HepG2 (cell line): ENCODE data around the gene IPMK. TPM values are rescaled to one million over a fixed set of nuclear protein-coding genes. Genes with fewer than 3 reads are reported as not detected.

Experiments used
- ATF5 ChIP-seq: sonication (generic); formaldehyde crosslinking; IDR thresholded peaks from 2 replicates; pipeline ENCODE4 v1.4.0; 2020; ENCODE audit warnings: mild to moderate bottlenecking, low read depth, missing genetic modification reagents
- BORCS8-MEF2B ChIP-seq: sonication (generic); formaldehyde crosslinking; IDR thresholded peaks from 2 replicates; pipeline ENCODE4 v1.8.0; 2022; ENCODE audit warnings: mild to moderate bottlenecking, missing genetic modification reagents
- BRCA1 ChIP-seq: sonication (generic); formaldehyde crosslinking; IDR thresholded peaks from 2 replicates; pipeline ENCODE4 v1.4.0; 2020; ENCODE audit warnings: missing genetic modification reagents
- DMAP1 ChIP-seq: IDR thresholded peaks from 2 replicates; pipeline ENCODE4 v1.6.1; 2016
- DNMT3B ChIP-seq: conservative IDR thresholded peaks from 2 replicates; pipeline ENCODE4 v1.6.1; 2016; ENCODE audit warnings: missing biosample characterization, control low read depth
- ERF ChIP-seq: IDR thresholded peaks from 2 replicates; pipeline ENCODE4 v1.6.1; 2018; ENCODE audit warnings: missing biosample characterization, missing genetic modification reagents
- FOXO1 ChIP-seq: sonication (generic); formaldehyde crosslinking; IDR thresholded peaks from 2 replicates; pipeline ENCODE4 v1.4.0; 2020; ENCODE audit warnings: missing genetic modification reagents
- GATA4 ChIP-seq: sonication (generic); IDR thresholded peaks from 2 replicates; pipeline ENCODE4 v1.6.1; 2016; ENCODE audit warnings: antibody characterized with exemption, low read depth, borderline replicate concordance
- IRX3 ChIP-seq: sonication (generic); formaldehyde crosslinking; IDR thresholded peaks from 2 replicates; pipeline ENCODE4 v1.8.1; 2023; ENCODE audit warnings: mild to moderate bottlenecking, low read depth, missing genetic modification reagents, borderline replicate concordance
- KLF9 ChIP-seq: IDR thresholded peaks from 2 replicates; pipeline ENCODE4 v1.6.1; 2016; ENCODE audit warnings: low read depth
- KMT2B ChIP-seq: IDR thresholded peaks from 2 replicates; pipeline ENCODE4 v1.6.1; 2016; ENCODE audit warnings: missing genetic modification reagents, missing compliant biosample characterization
- MYC ChIP-seq: sonication (generic); formaldehyde crosslinking; IDR thresholded peaks from 2 replicates; pipeline ENCODE4 v1.9.0; 2021; ENCODE audit warnings: missing genetic modification reagents, borderline replicate concordance
- NONO ChIP-seq, 2 experiments: fragments of 450-650 bp in 1 of 2; sonication (generic) in 1 of 2; formaldehyde crosslinking in 1 of 2; IDR thresholded peaks in 1 of 2; conservative IDR thresholded peaks in 1 of 2; 2 replicates each; pipeline versions ENCODE4 v1.6.1 to v1.8.0; 2017 to 2022; ENCODE audit warnings: mild to moderate bottlenecking in 1 of 2, missing genetic modification reagents in 1 of 2, moderate library complexity in 1 of 2
- NRL ChIP-seq: sonication (generic); formaldehyde crosslinking; IDR thresholded peaks from 2 replicates; pipeline ENCODE4 v1.5.0; 2020; ENCODE audit warnings: missing genetic modification reagents, mild to moderate bottlenecking, moderate library complexity, borderline replicate concordance
- PHF20 ChIP-seq: sonication (generic); formaldehyde crosslinking; IDR thresholded peaks from 2 replicates; pipeline ENCODE4 v1.5.0; 2020; ENCODE audit warnings: mild to moderate bottlenecking, missing genetic modification reagents
- PHF8 ChIP-seq: sonication (generic); formaldehyde crosslinking; IDR thresholded peaks from 2 replicates; pipeline ENCODE4 v1.5.0; 2020; ENCODE audit warnings: missing genetic modification reagents
- XRCC5 ChIP-seq: fragments of 200-400 bp; formaldehyde crosslinking; optimal IDR thresholded peaks from 2 replicates; pipeline ENCODE3; 2017; ENCODE audit warnings: mild to moderate bottlenecking, low read length
- ZBTB7A ChIP-seq: sonication (generic); formaldehyde crosslinking; IDR thresholded peaks from 2 replicates; pipeline ENCODE4 v1.8.0; 2022; ENCODE audit warnings: mild to moderate bottlenecking, missing genetic modification reagents
- ZNF143 ChIP-seq: sonication (generic); formaldehyde crosslinking; IDR thresholded peaks from 2 replicates; pipeline ENCODE4 v1.4.0; 2020; ENCODE audit warnings: missing genetic modification reagents
- ZNF225 ChIP-seq: sonication (generic); formaldehyde crosslinking; IDR thresholded peaks from 2 replicates; pipeline ENCODE4 v1.4.0; 2020; ENCODE audit warnings: mild to moderate bottlenecking, missing genetic modification reagents
- ZNF292 ChIP-seq: sonication (generic); formaldehyde crosslinking; IDR thresholded peaks from 2 replicates; pipeline ENCODE4 v1.8.1; 2022; ENCODE audit warnings: mild to moderate bottlenecking, low read depth, missing genetic modification reagents, borderline replicate concordance
- ZNF354B ChIP-seq: sonication (generic); formaldehyde crosslinking; IDR thresholded peaks from 2 replicates; pipeline ENCODE4 v1.8.0; 2022; ENCODE audit warnings: mild to moderate bottlenecking, missing genetic modification reagents
- ZNF616 ChIP-seq: sonication (generic); formaldehyde crosslinking; IDR thresholded peaks from 2 replicates; pipeline ENCODE4 v1.5.0; 2020; ENCODE audit warnings: low read depth, mild to moderate bottlenecking, missing genetic modification reagents
- ZNF777 ChIP-seq: sonication (generic); formaldehyde crosslinking; IDR thresholded peaks from 2 replicates; pipeline ENCODE4 v1.4.0; 2020; ENCODE audit warnings: missing genetic modification reagents
- polyA plus RNA-seq, 8 experiments: library from polyadenylated mRNA; depleted of rRNA in 3 of 8; stranded (reverse) in 7 of 8; unstranded in 1 of 8; fragments of >200 nt; fragmentation: Illumina TruSeq in 4 of 8; extraction: Trizol in 4 of 8; gene quantifications; 2 replicates each; pipeline versions ENCODE4 v1.2.1 to v1.2.3, GENCODE V29; 2011 to 2016; ENCODE audit warnings: low read depth in 4 of 8, missing spikeins in 1 of 8, mixed read lengths in 1 of 8; ENCODE audit not compliant: insufficient read depth in 1 of 8
- total RNA-seq, 5 experiments: library from RNA; depleted of rRNA; stranded (reverse); fragments of >200 nt; fragmentation: Illumina TruSeq; extraction: Trizol; gene quantifications; 2 replicates each; pipeline ENCODE4 v1.2.3, GENCODE V29; 2016; ENCODE audit warnings: low read depth in 1 of 5
- TF ChIP-seq, protein P1 (sequence below): sonication (generic); formaldehyde crosslinking; IDR thresholded peaks from 2 replicates; pipeline ENCODE4 v1.4.0; 2020; ENCODE audit warnings: missing genetic modification reagents, low read depth, mild to moderate bottlenecking, borderline replicate concordance
- TF ChIP-seq, protein P2 (sequence below): sonication (generic); formaldehyde crosslinking; IDR thresholded peaks from 2 replicates; pipeline ENCODE4 v1.5.0; 2020; ENCODE audit warnings: mild to moderate bottlenecking, missing genetic modification reagents

The IPMK gene
- total and polyA plus RNA-seq, 2 of the 13 experiments (the other 11 are each of a cell fraction or from before 2014, with no cell fraction given): 2.7 to 3.9 TPM

DNA sequence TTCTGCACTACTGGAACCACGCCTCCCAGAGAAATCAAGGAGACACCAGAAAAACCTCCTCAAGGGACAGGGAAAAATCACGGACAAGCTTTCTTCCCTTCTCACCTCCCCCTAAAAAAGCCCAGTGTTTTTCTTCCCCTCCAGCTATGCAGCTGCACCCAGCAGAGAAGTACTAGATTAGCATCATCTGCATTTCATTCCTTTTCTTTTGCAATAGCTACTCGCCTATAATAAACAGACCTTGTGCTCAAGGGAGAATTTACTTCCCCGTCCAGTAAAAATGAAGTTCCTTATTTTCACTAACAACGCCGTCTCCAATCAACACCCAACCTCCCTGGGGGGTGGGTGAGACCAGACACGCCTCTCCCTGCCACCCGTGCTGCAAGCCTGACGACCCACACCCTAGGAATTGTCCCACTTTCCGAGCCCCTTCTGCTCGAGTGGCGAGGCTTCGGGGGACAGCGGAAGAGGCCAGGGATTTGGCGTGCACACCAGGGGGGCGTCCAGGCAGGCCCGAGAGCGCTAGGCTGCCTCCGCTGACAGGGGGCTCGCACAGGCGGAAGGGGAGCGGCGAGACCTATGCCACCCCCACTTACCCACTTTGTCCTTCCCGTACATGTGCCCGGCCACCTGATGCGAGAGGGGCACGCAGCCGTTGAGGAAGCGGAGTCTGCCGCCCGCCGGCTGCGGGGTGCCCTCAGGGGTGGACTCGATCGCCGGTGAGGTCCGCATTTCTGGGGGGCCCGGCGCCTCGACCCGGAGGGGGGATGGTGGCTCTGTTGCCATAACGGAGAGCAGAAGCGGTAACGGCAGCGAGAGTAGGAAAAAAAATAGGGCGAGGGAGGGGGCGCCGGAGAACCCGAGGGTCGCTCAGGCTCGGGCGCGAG is 625 bp downstream of the IPMK start (continued):
- TF ChIP-seq ZNF354B (CRISPR knock-in tag) (no peak), IRX3 (CRISPR knock-in tag) (no peak), FOXO1 (0 out of 2 replicates have a peak, but pooled peaks have one; percentile 2), NRL (peak; percentile 55; the same call in 1 of the 2 replicates), DMAP1 (CRISPR knock-in tag) (peak; percentile 45; the same call in 1 of the 2 replicates), ERF (CRISPR knock-in tag) (no peak), ZNF143 (CRISPR knock-in tag) (no peak), ZBTB7A (CRISPR knock-in tag) (peak; percentile 69; the same call in 1 of the 2 replicates), BRCA1 (CRISPR knock-in tag) (0 out of 2 replicates have a peak, but pooled peaks have one; percentile 29), MYC (CRISPR knock-in tag) (0 out of 2 replicates have a peak, but pooled peaks have one; percentile 22), PHF8 (CRISPR knock-in tag) (peak; percentile 56; the same call in 1 of the 2 replicates), ATF5 (CRISPR knock-in tag) (0 out of 2 replicates have a peak, but pooled peaks have one; percentile 71), PHF20 (peak; percentile 21; the same call in 1 of the 2 replicates), BORCS8-MEF2B (CRISPR knock-in tag) (no peak), KLF9 (CRISPR knock-in tag) (0 out of 2 replicates have a peak, but pooled peaks have one; percentile 22), KMT2B (CRISPR knock-in tag) (peak; percentile 27; the same call in 1 of the 2 replicates), XRCC5 (peak; percentile 22), ZNF292 (CRISPR knock-in tag) (peak; percentile 24; the same call in 1 of the 2 replicates), ZNF616 (CRISPR knock-in tag) (0 out of 2 replicates have a peak, but pooled peaks have one; percentile 2), DNMT3B (no peak), ZNF777 (CRISPR knock-in tag) (peak; percentile 53), GATA4 (no peak), ZNF225 (CRISPR knock-in tag) (peak; percentile 64; the same call in 1 of the 2 replicates), NONO (IDR thresholded peaks at IDR 0.05) (no peak), NONO (CRISPR knock-in tag; conservative IDR thresholded peaks at IDR 0.05) (0 out of 2 replicates have a peak, but pooled peaks have one; percentile 14)
- TF ChIP-seq, protein P1, sequence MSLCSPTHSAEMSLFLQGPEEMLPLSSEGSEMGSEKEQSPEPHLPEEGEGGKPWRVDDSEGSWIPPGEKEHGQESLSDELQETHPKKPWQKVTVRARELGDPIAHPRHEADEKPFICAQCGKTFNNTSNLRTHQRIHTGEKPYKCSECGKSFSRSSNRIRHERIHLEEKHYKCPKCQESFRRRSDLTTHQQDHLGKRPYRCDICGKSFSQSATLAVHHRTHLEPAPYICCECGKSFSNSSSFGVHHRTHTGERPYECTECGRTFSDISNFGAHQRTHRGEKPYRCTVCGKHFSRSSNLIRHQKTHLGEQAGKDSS (CRISPR knock-in tag): peak; percentile 53; the same call in 1 of the 2 replicates
- TF ChIP-seq, protein P2, sequence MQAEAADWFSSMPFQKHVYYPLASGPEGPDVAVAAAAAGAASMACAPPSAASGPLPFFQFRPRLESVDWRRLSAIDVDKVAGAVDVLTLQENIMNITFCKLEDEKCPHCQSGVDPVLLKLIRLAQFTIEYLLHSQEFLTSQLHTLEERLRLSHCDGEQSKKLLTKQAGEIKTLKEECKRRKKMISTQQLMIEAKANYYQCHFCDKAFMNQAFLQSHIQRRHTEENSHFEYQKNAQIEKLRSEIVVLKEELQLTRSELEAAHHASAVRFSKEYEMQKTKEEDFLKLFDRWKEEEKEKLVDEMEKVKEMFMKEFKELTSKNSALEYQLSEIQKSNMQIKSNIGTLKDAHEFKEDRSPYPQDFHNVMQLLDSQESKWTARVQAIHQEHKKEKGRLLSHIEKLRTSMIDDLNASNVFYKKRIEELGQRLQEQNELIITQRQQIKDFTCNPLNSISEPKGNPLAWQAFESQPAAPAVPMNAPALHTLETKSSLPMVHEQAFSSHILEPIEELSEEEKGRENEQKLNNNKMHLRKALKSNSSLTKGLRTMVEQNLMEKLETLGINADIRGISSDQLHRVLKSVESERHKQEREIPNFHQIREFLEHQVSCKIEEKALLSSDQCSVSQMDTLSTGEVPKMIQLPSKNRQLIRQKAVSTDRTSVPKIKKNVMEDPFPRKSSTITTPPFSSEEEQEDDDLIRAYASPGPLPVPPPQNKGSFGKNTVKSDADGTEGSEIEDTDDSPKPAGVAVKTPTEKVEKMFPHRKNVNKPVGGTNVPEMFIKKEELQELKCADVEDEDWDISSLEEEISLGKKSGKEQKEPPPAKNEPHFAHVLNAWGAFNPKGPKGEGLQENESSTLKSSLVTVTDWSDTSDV (CRISPR knock-in tag): 0 out of 2 replicates have a peak, but pooled peaks have one; percentile 56
